ENCODE data around the gene CHTF8.

Gene CHTF8

GRCh38 chr16:69112285-69113129 is 19.9 kb downstream of the CHTF8 start:
- no peak for DNase-seq

- no peak for DNase-seq
Measured at GRCh38 chr16:69111876-69112230, 20.5 kb downstream of the CHTF8 start.

GRCh38 chr16:69111216-69111875 is 21.0 kb downstream of the CHTF8 start:
- no peak for DNase-seq

GRCh38 chr16:69110406-69110805 is 22.0 kb downstream of the CHTF8 start:
- no peak for DNase-seq

GRCh38 chr16:69109486-69110270 is 22.7 kb downstream of the CHTF8 start:
- no peak for DNase-seq

- no peak for DNase-seq
Measured at GRCh38 chr16:69108905-69109252, 23.5 kb downstream of the CHTF8 start.

- DNase-seq, result no peak
Measured at GRCh38 chr16:69108064-69108904, 24.1 kb downstream of the CHTF8 start.

GRCh38 chr16:69107316-69107962 is 24.9 kb downstream of the CHTF8 start:
- DNase-seq, result no peak

GRCh38 chr16:69106491-69107315 is 25.7 kb downstream of the CHTF8 start:
- no peak for DNase-seq

GRCh38 chr16:69105501-69106361 is 26.7 kb downstream of the CHTF8 start, which contains the start of gene HAS3:
Gene HAS3 (plus strand): TSS chr16:69105653. CDS start chr16:69109396, 3,743 bp downstream.
- peak; percentile 16 for DNase-seq

- no peak for DNase-seq
Measured at GRCh38 chr16:69100071-69100691, 32.2 kb downstream of the CHTF8 start.

- DNase-seq, result no peak
Measured at GRCh38 chr16:69095193-69095592, 37.2 kb downstream of the CHTF8 start.

GRCh38 chr16:69094501-69094900 is 37.9 kb downstream of the CHTF8 start:
- DNase-seq, result no peak

- DNase-seq, result no peak
Measured at GRCh38 chr16:69093974-69094373, 38.4 kb downstream of the CHTF8 start.

- DNase-seq, result no peak
Measured at GRCh38 chr16:69089091-69089910, 43.1 kb downstream of the CHTF8 start.

- DNase-seq, result no peak
Measured at GRCh38 chr16:69088684-69089083, 43.7 kb downstream of the CHTF8 start.

- DNase-seq, result no peak
Measured at GRCh38 chr16:69087161-69087581, 45.2 kb downstream of the CHTF8 start.

GRCh38 chr16:69085032-69085695 is 47.2 kb downstream of the CHTF8 start:
- no peak for DNase-seq
